HepG2 (cell line): ENCODE data around the gene EFCAB8.

Experiments
- EP300 ChIP-seq, 3 experiments: sonication (generic) in 1 of 3; formaldehyde crosslinking in 1 of 3; IDR thresholded peaks; 2 replicates each; pipeline versions ENCODE4 v1.5.1 to v1.6.1; 2011 to 2020; ENCODE audit warnings: low read depth in 2 of 3, low read length in 2 of 3, borderline replicate concordance in 1 of 3, improper control_type of control experiment in 1 of 3, mild to moderate bottlenecking in 1 of 3, missing genetic modification reagents in 1 of 3, moderate library complexity in 1 of 3
- EZH2 ChIP-seq: conservative IDR thresholded peaks from 2 replicates; pipeline ENCODE4 v1.6.1; 2012; ENCODE audit warnings: mild to moderate bottlenecking, low read depth, low read length, moderate library complexity
- IKZF1 ChIP-seq: fragments of 450-650 bp; IDR thresholded peaks from 2 replicates; pipeline ENCODE4 v1.7.1; 2016
- PCBP2 ChIP-seq: fragments of 200-400 bp; formaldehyde crosslinking; optimal IDR thresholded peaks from 2 replicates; pipeline ENCODE3; 2018; ENCODE audit warnings: low read length, low read depth; ENCODE audit not compliant: poor library complexity, severe bottlenecking
- POLR2A ChIP-seq, 2 experiments: IDR thresholded peaks; 2 replicates each; pipeline ENCODE4 v1.6.1; 2011; ENCODE audit warnings: low read depth in 2 of 2, low read length in 2 of 2, mild to moderate bottlenecking in 1 of 2, moderate library complexity in 1 of 2; ENCODE audit not compliant: insufficient read depth in 1 of 2
- SNAI1 ChIP-seq: sonication (generic); formaldehyde crosslinking; IDR thresholded peaks from 2 replicates; pipeline ENCODE4 v1.5.0; 2020; ENCODE audit warnings: mild to moderate bottlenecking, missing genetic modification reagents, borderline replicate concordance
- U2AF2 ChIP-seq: fragments of 200-400 bp; formaldehyde crosslinking; IDR thresholded peaks from 2 replicates; pipeline ENCODE4 v1.6.1; 2017; ENCODE audit warnings: low read depth, mild to moderate bottlenecking, low read length
- ZNF160 ChIP-seq: sonication (generic); formaldehyde crosslinking; IDR thresholded peaks from 2 replicates; pipeline ENCODE4 v1.8.0; 2022; ENCODE audit warnings: mild to moderate bottlenecking, inconsistent platforms, missing genetic modification reagents
- ZNF431 ChIP-seq: sonication (generic); formaldehyde crosslinking; IDR thresholded peaks from 2 replicates; pipeline ENCODE4 v1.9.0; 2022; ENCODE audit warnings: missing genetic modification reagents, low read depth, mild to moderate bottlenecking, borderline replicate concordance
- ZNF576 ChIP-seq: sonication (generic); formaldehyde crosslinking; IDR thresholded peaks from 2 replicates; pipeline ENCODE4 v1.4.0; 2020; ENCODE audit warnings: mild to moderate bottlenecking, missing genetic modification reagents
- ZNF710 ChIP-seq: sonication (generic); formaldehyde crosslinking; IDR thresholded peaks from 2 replicates; pipeline ENCODE4 v1.5.0; 2020; ENCODE audit warnings: mild to moderate bottlenecking, missing genetic modification reagents, borderline replicate concordance
- TF ChIP-seq, protein P1 (sequence below): sonication (generic); formaldehyde crosslinking; IDR thresholded peaks from 2 replicates; pipeline ENCODE4 v1.5.0; 2020; ENCODE audit warnings: mild to moderate bottlenecking, missing genetic modification reagents, moderate library complexity
- TF ChIP-seq, protein P2 (sequence below): sonication (generic); formaldehyde crosslinking; IDR thresholded peaks from 2 replicates; pipeline ENCODE4 v1.8.1; 2023; ENCODE audit warnings: mild to moderate bottlenecking, missing genetic modification reagents, borderline replicate concordance

DNA sequence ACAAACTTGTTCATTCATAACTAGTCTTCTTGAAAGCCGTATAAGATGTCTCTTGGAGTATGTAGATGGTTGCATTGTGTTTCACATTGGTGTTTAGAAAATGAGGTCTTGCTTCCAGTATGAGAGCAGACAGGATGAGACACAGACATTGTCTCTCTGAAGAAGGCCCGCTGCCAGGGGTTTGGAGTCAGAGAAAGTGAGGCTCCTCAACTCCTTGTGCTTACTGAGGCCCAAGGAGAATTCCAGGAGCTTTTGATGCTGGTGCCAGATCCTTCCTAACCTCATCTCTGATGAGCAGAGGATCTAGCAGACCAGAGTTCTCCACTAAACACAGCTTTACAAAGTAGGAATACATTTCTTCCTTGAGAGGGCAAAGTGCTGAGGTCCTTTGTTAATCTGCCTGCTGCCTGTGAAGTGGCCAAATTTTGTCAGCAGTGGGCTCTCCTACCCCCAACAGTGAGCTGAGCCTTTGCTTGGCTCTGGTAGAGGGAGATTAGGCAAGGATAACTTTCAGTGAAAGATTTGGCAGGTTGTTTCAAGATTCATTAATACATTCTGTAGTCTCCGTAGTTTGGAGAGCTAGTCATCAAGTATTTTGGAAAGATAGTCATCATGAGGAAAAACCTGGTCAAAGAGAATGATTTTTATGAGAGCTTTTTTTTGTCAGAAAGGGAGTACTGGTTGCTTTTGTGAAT lies 29.3 kb upstream of the EFCAB8 start:
- TF ChIP-seq ZNF160 (CRISPR knock-in tag), result no peak
- TF ChIP-seq ZNF431 (CRISPR knock-in tag), result no peak
- no peak for TF ChIP-seq IKZF1
- TF ChIP-seq PCBP2, result no peak
- TF ChIP-seq ZNF576, result no peak
- no peak for TF ChIP-seq EP300 (IDR thresholded peaks at IDR 0.05; ENCODE audit: low read depth in 2 of 2, low read length in 2 of 2)
- TF ChIP-seq EP300 (CRISPR knock-in tag; IDR thresholded peaks at IDR 0.05; ENCODE audit: borderline replicate concordance), result no peak
- no peak for TF ChIP-seq POLR2A (IDR thresholded peaks at IDR 0.05; ENCODE audit: insufficient read depth in 1 of 2, low read depth in 2 of 2, low read length in 2 of 2)
- TF ChIP-seq U2AF2, result no peak
- no peak for TF ChIP-seq SNAI1 (CRISPR knock-in tag)
- TF ChIP-seq ZNF710, result no peak
- TF ChIP-seq EZH2, result no peak
- TF ChIP-seq, protein P1, sequence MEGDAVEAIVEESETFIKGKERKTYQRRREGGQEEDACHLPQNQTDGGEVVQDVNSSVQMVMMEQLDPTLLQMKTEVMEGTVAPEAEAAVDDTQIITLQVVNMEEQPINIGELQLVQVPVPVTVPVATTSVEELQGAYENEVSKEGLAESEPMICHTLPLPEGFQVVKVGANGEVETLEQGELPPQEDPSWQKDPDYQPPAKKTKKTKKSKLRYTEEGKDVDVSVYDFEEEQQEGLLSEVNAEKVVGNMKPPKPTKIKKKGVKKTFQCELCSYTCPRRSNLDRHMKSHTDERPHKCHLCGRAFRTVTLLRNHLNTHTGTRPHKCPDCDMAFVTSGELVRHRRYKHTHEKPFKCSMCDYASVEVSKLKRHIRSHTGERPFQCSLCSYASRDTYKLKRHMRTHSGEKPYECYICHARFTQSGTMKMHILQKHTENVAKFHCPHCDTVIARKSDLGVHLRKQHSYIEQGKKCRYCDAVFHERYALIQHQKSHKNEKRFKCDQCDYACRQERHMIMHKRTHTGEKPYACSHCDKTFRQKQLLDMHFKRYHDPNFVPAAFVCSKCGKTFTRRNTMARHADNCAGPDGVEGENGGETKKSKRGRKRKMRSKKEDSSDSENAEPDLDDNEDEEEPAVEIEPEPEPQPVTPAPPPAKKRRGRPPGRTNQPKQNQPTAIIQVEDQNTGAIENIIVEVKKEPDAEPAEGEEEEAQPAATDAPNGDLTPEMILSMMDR (CRISPR knock-in tag), result no peak
- TF ChIP-seq, protein P2, sequence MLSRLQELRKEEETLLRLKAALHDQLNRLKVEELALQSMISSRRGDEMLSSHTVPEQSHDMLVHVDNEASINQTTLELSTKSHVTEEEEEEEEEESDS, result no peak
